Panc1 (cell line): ENCODE measurements around the gene SLC22A7. TPM values are rescaled to one million over a fixed set of nuclear protein-coding genes. Genes with fewer than 3 reads are reported as not detected.

ENCODE experiments used
- ATAC-seq: fragments of 200-7000 bp; cut with Tn5 transposase; 2 replicates; pipeline ENCODE4 v1.9.1; 2020; ENCODE audit warnings: mild to moderate bottlenecking, moderate library complexity
- BruUV-seq: library from RNA; stranded (reverse); fragments of 400-500 nt; replicated peaks from 2 replicates; lab custom pipeline; 2021; lab: Mats Ljungman, UMichigan
- CTCF ChIA-PET: fragments of 300-600 bp; sonication (Branson Sonifier 250); formaldehyde crosslinking; loops from one replicate; lab custom pipeline; 2022; ENCODE audit warnings: antibody characterized with exemption; lab: Charles Lee
- POLR2A ChIA-PET: fragments of 300-600 bp; sonication (Branson Sonifier 250); formaldehyde crosslinking; loops from one replicate; lab custom pipeline; 2022; ENCODE audit warnings: antibody characterized with exemption; lab: Charles Lee
- DNase-seq: peaks from one replicate; pipeline ENCODE4 v3.0.0-alpha.2; 2010; ENCODE audit warnings: low read depth, low spot score
- H3K27ac ChIP-seq: 2 replicates; pipeline ENCODE4 v1.5.1; 2011; ENCODE audit warnings: mild to moderate bottlenecking, low read length, inconsistent platforms
- H3K27me3 ChIP-seq: fragments of 200-500 bp; sonication (Bioruptor generic); 2 replicates; pipeline ENCODE4 v1.6.0; 2014; ENCODE audit warnings: low read length, inconsistent platforms; ENCODE audit not compliant: control insufficient read depth, insufficient read depth
- H3K36me3 ChIP-seq: fragments of 200-500 bp; sonication (Bioruptor generic); 2 replicates; pipeline ENCODE4 v1.5.1; 2014; ENCODE audit warnings: inconsistent platforms, mild to moderate bottlenecking, low read length, moderate library complexity; ENCODE audit not compliant: control insufficient read depth, insufficient read depth
- H3K4me1 ChIP-seq: 2 replicates; pipeline ENCODE4 v1.5.1; 2011; ENCODE audit warnings: inconsistent platforms, mild to moderate bottlenecking, low read length, moderate library complexity; ENCODE audit not compliant: control insufficient read depth, insufficient read depth
- H3K4me3 ChIP-seq, 2 experiments: 2 replicates each; pipeline ENCODE4 v1.5.1; 2011 to 2012; ENCODE audit warnings: low read depth in 2 of 2, low read length in 2 of 2, mild to moderate bottlenecking in 2 of 2, inconsistent platforms in 1 of 2, moderate library complexity in 1 of 2
- H3K9me3 ChIP-seq: fragments of 200-500 bp; sonication (Bioruptor generic); 2 replicates; pipeline ENCODE4 v1.5.1; 2014; ENCODE audit warnings: low read depth, mild to moderate bottlenecking, inconsistent platforms, low read length, moderate library complexity; ENCODE audit not compliant: control insufficient read depth, insufficient read depth
- POLR2AphosphoS5 ChIP-seq: IDR thresholded peaks from 2 replicates; pipeline ENCODE4 v1.6.1; 2012; ENCODE audit warnings: mild to moderate bottlenecking, low read depth, low read length, moderate library complexity
- SIN3A ChIP-seq: IDR thresholded peaks from 2 replicates; pipeline ENCODE4 v1.6.1; 2012; ENCODE audit warnings: low read depth, mild to moderate bottlenecking, low read length, moderate library complexity, borderline replicate concordance; ENCODE audit not compliant: insufficient read depth
- TCF7L2 ChIP-seq: IDR thresholded peaks from 2 replicates; pipeline ENCODE4 v1.6.1; 2011; ENCODE audit warnings: mild to moderate bottlenecking, low read depth, low read length, inconsistent platforms
- in situ Hi-C: cut with HindIII; loops from 2 replicates; pipeline ENCODE4 v1.10.0; 2016; ENCODE audit warnings: low sequenced_read_pairs, low pct_unique_long_range_greater_than_20kb
- intact Hi-C: fragments of 100-400 bp; cut with micrococcal nuclease; formaldehyde crosslinking; loops from one replicate; pipeline ENCODE4 v1.10.0; 2022; ENCODE audit not compliant: unreplicated experiment
- total RNA-seq: library from RNA; stranded (reverse); gene quantifications from one replicate; pipeline ENCODE4 v1.2.1, GENCODE V29; 2021; ENCODE audit not compliant: unreplicated experiment
- TF ChIP-seq, protein P1 (sequence below), 2 experiments: IDR thresholded peaks; 2 replicates each; pipeline ENCODE4 v1.6.1; 2011 to 2012; ENCODE audit warnings: low read depth in 2 of 2, control low read depth in 1 of 2, low read length in 1 of 2, mild to moderate bottlenecking in 1 of 2, moderate library complexity in 1 of 2; ENCODE audit not compliant: insufficient read depth in 1 of 2
- TF ChIP-seq, protein P2 (sequence below): fragments of 450-650 bp; IDR thresholded peaks from 2 replicates; pipeline ENCODE4 v1.5.1; 2017; ENCODE audit warnings: mild to moderate bottlenecking

The SLC22A7 gene
- total RNA-seq, 1 experiment from 2014 or later: not detected

DNA sequence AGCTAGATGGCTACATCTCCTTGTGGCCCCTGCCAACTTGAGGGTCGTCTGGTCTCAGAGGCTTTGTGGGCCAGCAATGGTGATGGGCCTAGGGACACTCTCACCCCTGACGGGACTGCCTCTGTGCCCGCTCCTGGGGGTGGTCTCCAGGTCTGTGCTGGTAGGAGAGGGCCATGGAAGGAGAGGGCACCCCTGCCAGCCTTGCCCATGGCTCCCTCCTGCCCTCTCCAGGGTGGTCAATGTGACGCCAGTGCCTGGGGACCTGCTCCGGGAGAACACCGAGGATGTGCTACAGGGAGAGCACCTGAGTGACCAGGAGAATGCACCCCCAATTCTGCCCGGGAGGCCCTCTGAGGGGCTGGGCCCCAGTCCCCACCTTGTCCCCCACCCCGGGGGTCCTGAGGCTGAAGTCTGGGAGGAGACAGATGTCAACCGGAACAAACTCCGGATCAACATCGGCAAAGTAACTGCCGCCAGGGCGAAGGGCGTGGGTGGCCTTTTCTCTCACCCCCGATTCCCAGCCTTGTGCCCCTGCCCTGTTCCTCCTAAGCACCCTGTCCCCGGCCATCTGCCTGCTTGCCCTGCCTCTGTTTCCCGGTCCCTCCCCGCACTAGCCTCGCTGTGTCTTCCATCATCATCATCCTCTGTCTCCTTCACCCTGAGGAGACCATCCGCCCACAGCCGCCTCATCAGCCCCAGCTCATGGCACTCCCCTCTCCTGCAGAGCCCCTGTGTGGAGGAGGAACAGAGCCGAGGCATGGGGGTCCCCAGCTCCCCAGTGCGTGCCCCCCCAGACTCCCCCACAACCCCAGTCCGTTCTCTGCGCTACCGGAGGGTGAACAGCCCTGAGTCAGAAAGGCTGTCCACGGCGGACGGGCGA lies 39.0 kb upstream of the SLC22A7 start:
- ATAC-seq: no peak
- BruUV-seq: no TSS peak

DNA sequence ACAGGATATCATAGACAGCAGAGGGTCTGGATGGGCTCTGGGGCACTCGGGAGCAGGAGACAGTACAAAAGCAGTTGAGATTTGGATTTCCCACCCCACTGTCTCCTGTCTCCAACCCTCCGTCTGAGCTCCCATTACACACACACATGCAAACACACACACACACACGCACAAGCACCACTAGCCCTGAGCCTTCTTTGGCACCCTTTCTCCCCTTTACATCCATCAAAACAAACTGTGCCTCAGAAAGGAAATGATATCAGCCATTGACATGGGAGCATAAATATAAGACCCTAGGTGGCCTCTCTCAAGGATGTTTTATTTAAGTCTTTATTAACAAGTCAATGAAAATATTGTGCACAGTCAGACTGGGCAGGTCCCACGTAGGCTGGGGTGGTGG lies 37.3 kb upstream of the SLC22A7 start:
- in situ Hi-C loops: no loop called here
- Histone ChIP-seq H3K4me3 (no peak overlapping the region), H3K36me3 (no peaks in the 10 kb centered on the region), H3K9me3 (no peaks in the 10 kb centered on the region), H3K4me1 (no peaks in the 10 kb centered on the region; the same call in 1 of the 2 replicates), H3K27ac (no peak overlapping the region), H3K27me3 (no peaks in the 10 kb centered on the region)
- DNase-seq (no peak), ATAC-seq (no peak)
- ChIA-PET POLR2A (no interaction called here), CTCF (no interaction called here)
- intact Hi-C loops: no loop called here
- no TSS peak for BruUV-seq
- TF ChIP-seq, protein P1, sequence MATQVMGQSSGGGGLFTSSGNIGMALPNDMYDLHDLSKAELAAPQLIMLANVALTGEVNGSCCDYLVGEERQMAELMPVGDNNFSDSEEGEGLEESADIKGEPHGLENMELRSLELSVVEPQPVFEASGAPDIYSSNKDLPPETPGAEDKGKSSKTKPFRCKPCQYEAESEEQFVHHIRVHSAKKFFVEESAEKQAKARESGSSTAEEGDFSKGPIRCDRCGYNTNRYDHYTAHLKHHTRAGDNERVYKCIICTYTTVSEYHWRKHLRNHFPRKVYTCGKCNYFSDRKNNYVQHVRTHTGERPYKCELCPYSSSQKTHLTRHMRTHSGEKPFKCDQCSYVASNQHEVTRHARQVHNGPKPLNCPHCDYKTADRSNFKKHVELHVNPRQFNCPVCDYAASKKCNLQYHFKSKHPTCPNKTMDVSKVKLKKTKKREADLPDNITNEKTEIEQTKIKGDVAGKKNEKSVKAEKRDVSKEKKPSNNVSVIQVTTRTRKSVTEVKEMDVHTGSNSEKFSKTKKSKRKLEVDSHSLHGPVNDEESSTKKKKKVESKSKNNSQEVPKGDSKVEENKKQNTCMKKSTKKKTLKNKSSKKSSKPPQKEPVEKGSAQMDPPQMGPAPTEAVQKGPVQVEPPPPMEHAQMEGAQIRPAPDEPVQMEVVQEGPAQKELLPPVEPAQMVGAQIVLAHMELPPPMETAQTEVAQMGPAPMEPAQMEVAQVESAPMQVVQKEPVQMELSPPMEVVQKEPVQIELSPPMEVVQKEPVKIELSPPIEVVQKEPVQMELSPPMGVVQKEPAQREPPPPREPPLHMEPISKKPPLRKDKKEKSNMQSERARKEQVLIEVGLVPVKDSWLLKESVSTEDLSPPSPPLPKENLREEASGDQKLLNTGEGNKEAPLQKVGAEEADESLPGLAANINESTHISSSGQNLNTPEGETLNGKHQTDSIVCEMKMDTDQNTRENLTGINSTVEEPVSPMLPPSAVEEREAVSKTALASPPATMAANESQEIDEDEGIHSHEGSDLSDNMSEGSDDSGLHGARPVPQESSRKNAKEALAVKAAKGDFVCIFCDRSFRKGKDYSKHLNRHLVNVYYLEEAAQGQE (IDR thresholded peaks at IDR 0.05; ENCODE audit: insufficient read depth in 1 of 2, low read depth in 2 of 2, low read length in 1 of 2): no peak
- TF ChIP-seq TCF7L2 (no peak), SIN3A (no peak)

More for the DNA sequence above, 39.0 kb upstream of the SLC22A7 start:
- intact Hi-C loops: no loop called here
- no peak overlapping the region for H3K4me3 ChIP-seq
- ChIA-PET CTCF (no interaction called here), POLR2A (no interaction called here)
- no peak overlapping the region for H3K27ac ChIP-seq
- in situ Hi-C loops: no loop called here
- DNase-seq: no peak
- H3K27me3 ChIP-seq: no peaks in the 10 kb centered on the region
- H3K9me3 ChIP-seq: no peaks in the 10 kb centered on the region
- no peaks in the 10 kb centered on the region; the same call in 1 of the 2 replicates for H3K4me1 ChIP-seq
- H3K36me3 ChIP-seq: no peaks in the 10 kb centered on the region
- TF ChIP-seq, protein P2, sequence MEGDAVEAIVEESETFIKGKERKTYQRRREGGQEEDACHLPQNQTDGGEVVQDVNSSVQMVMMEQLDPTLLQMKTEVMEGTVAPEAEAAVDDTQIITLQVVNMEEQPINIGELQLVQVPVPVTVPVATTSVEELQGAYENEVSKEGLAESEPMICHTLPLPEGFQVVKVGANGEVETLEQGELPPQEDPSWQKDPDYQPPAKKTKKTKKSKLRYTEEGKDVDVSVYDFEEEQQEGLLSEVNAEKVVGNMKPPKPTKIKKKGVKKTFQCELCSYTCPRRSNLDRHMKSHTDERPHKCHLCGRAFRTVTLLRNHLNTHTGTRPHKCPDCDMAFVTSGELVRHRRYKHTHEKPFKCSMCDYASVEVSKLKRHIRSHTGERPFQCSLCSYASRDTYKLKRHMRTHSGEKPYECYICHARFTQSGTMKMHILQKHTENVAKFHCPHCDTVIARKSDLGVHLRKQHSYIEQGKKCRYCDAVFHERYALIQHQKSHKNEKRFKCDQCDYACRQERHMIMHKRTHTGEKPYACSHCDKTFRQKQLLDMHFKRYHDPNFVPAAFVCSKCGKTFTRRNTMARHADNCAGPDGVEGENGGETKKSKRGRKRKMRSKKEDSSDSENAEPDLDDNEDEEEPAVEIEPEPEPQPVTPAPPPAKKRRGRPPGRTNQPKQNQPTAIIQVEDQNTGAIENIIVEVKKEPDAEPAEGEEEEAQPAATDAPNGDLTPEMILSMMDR: no peak
- TF ChIP-seq TCF7L2: no peak
- TF ChIP-seq POLR2AphosphoS5: no peak
- TF ChIP-seq, protein P1 (IDR thresholded peaks at IDR 0.05; ENCODE audit: insufficient read depth in 1 of 2, low read depth in 2 of 2, low read length in 1 of 2): no peak
